NCI-H146 treated with DMSO at 0.1 percent for 48 hours (cell line): ENCODE results near the gene OR3A2.
"Not testable (repeated sequence)": the region's sequence is repeated elsewhere in the genome, so short reads cannot be mapped to it uniquely, and the experiment has no call there.

Source experiments
- DNase-seq: peaks from one replicate; lab custom pipeline; 2025; ENCODE audit not compliant: unreplicated experiment; lab: John Stamatoyannopoulos, UW

OR3A2 gene

GRCh38 chr17:3385869-3386816 is at the start of gene OR3A2:
OR3A2 (minus strand) TSS chr17:3386308.
- DNase-seq = no peak

DNA sequence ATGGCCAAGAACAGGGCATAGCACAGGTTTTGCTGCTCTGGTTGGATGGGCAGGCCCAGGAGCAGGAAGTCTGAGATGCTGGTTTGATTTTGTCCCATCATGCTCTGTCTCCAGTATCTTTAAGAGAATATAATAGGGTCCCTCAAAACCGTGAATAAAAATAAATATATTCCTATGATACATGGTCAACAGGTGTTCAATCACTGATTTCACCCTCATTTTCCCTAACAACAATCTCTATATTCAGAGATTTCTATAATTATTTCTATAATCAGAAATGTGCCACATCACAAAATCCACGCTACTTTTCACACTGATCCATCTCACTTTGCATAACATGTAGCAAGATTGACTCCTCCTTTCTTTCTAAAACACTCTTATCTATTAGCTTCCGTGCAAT is 47.6 kb upstream of the OR3A2 start, which contains the start of gene OR1E2:
Gene OR1E2, minus strand, starts transcription at position 101 of the 400 bp plus-strand sequence. Its CDS starts 0 bp downstream, at position 101.
- no peak for DNase-seq

GRCh38 chr17:3433215-3433614 is 47.1 kb upstream of the OR3A2 start:
- not testable (repeated sequence) for DNase-seq

DNA sequence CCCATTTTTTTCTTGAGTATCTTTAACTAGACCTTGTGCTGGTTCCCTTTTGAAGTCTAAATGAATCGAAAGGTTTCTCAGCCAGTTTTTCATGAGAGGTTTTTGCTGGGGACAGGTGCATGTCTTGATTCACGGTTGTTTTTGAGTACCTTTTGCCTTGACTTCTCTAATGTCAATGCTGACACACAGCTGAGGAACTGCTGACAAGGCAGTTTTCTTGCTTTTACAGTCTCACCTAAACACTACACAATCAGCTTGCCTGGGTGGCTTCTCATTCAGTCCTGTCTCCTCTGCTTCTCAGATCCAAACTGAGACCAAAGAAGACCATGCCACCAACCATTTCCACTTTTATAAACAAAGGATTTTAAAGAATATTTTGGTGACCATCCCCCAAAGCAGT is 32.1 kb upstream of the OR3A2 start:
- no peak for DNase-seq

DNA sequence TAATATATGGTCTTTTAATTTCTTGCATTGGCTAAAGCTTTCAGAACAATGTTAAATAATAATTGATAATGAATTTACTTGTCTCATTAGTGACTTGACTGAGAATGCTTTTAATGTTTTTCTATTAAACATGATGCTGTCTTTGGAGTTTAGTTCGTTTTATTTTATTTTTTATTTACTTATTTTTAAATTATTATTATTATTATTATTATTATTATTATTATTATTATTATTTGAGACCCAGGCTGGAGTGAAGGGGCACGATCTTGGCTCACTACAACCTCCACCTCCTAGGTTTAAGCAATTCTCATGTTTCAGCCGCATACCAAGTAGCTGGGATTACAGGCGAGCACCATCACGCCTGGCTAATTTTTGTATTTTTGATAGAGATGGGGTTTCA is 29.5 kb upstream of the OR3A2 start:
- DNase-seq = no peak

GRCh38 chr17:3412216-3412615 is 26.1 kb upstream of the OR3A2 start:
- DNase-seq = not testable (repeated sequence)

DNA sequence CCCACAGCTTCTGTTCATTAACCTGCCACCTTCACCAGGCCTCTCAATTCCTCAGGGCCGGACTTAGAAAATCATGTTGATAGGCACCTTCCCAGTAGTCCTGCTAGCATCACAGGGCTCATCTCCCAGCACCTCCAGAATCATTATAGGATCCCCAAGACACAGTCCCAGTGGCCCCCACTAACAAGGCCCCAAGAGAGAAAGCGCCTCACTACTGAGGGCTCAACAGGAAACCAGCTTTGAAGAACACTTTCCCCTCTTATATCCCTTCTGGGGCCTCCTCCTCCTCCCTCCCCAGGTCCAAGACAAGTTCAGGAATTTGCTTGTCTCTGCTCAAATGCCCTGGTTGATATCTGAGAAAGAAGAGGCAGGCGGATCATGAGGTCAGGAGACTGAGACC is 25.0 kb upstream of the OR3A2 start, which contains the start of gene OR3A3:
Gene OR3A3, plus strand, starts transcription at position 301 of the 400 bp plus-strand sequence.
- no peak for DNase-seq

DNA sequence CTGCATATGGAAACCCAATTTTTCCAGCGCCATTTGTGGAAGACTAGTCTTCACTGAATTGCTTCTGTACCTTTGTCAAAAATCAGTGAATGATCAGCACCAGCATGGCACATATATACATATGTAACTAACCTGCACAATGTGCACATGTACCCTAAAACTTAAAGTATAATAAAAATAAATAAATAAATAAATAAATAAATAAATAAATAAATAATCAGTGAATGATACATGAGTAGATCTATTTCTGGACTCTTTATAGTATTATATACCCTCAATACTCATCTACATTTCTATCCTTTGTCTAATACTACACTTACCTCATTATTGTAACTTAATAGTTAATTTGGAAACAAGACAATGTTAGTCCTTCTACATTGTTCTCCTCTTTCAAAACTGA is 17.7 kb upstream of the OR3A2 start:
- DNase-seq = not testable (repeated sequence)

DNA sequence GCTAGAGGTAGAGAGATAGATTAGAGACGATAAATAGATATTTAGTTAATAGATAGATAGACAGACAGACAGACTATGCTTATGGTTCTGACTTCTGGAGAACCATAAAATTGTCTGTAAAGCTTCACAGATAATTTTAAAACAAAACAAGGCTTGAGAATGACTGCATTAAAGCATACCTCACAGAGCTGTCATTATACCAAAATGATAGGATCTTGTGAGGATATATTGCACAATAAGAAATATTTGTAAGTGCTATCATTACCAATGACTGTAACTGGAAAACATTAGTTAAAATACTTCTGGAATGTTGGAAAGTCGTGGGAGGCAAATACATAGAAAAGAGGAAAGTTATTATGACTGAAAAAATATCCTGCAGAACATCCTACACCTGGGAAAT is 15.7 kb upstream of the OR3A2 start:
- DNase-seq = no peak

DNA sequence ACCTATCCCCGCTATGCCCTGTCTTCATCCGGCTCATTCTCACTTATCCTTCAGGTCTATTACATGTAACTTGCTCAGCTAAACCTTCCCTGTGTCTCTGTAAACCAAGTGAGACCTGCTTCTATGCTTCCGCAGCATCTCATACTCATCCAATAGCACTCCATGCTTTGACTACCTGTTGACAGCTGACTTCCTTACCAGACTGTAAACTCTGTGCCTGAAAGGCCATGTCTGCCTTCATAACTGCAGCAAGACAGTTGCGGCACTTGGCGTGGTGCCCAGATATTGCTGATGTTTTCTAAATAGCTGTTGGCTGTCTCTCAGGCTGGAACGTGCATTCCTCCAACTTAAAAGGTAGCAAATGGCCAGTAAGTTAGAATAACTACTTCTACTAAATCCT is 13.9 kb upstream of the OR3A2 start:
- DNase-seq = no peak

DNA sequence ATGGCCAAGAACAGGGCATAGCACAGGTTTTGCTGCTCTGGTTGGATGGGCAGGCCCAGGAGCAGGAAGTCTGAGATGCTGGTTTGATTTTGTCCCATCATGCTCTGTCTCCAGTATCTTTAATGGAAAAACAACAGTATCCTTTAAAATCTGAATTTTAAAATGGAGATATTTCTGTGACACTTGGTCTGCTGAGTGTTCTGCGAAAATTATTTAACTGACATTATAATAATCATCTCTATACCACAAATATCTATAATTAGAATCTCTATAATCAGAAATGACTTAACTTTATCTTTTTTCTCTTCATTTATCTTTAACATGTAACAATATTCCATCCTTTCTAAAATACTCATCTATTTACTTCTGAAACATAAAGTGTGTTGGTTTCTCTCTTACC is 12.2 kb upstream of the OR3A2 start, which contains the start of gene OR1E1:
Gene OR1E1, minus strand, starts transcription at position 101 of the 400 bp plus-strand sequence. Its CDS starts 0 bp downstream, at position 101.
- no peak for DNase-seq

GRCh38 chr17:3397801-3398200 is 11.7 kb upstream of the OR3A2 start:
- DNase-seq = not testable (repeated sequence)

DNA sequence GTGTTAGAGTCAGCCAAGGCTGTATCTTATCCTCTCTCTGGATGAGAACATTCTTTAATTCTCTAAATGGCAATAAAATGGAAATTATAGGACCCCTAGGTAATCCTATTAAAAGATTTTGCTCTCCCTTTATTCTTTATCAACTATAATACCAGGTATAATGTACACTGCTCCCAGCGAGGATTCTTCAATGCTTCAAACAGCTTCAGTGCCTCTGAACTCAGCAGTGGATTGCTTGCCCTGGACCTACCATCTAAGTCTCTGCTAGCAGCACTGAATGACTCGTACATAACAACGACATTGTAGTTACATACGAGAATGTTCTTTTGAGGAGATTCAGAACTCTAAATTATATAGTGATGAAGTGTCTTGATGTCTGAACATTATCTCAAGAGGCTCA is 3.7 kb upstream of the OR3A2 start:
- DNase-seq = no peak

- DNase-seq = no peak
Observed at GRCh38 chr17:3381957-3382356, 4.2 kb downstream of the OR3A2 start.

DNA sequence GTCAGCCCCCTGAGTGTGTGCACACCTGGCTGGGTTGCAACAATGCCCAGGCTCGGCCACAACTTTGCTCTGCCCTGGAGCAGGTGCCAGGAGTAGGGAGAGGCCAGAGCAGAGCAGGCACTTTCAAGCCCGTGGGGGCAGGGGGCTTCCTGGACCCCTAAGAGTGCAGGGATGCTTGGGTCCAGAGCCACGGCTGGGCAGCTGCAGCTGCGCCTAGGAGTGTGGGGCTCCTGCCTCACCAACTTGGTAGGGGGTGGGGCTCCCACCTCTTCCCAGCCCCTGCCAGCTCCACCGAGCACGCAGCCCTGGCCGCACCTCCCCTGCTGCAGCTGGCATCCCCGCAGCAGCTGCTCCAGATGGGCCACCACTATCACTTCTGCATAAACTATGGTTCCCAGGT is 7.8 kb downstream of the OR3A2 start:
- no peak for DNase-seq

DNA sequence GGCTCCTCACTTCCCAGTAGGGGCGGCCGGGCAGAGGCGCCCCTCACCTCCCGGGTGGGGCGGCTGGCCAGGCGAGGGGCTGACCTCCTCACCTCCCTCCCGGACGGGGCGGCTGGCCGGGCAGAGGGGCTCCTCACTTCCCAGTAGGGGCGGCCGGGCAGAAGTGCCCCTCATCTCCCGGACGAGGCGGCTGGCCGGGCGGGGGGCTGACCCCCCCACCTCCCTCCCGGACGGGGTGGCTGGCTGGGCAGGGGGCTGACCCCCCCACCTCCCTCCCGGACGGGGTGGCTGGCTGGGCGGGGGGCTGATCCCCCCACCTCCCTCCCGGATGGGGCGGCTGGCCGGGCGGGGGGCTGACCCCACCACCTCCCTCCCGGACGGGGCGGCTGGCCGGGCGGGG is 14.9 kb downstream of the OR3A2 start:
- not testable (repeated sequence) for DNase-seq

DNA sequence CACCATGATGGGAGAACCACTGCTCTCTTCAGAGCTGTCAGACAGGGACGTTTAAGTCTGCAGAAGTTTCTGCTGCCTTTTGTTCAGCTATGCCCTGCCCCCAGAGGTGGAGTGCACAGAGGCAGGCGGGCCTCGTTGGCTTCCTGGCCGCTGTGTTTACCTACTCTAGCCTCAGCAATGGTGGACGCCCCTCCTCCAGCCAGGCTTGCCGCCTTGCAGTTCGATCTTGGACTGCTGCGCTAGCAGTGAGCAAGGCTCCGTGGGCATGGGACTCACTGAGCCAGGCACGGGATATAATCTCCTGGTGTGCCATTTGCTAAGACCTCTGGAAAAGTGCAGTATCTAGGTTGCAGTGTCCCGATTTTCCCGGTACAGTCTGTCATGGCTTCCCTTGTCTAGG is 43.3 kb downstream of the OR3A2 start:
- not testable (repeated sequence) for DNase-seq

DNA sequence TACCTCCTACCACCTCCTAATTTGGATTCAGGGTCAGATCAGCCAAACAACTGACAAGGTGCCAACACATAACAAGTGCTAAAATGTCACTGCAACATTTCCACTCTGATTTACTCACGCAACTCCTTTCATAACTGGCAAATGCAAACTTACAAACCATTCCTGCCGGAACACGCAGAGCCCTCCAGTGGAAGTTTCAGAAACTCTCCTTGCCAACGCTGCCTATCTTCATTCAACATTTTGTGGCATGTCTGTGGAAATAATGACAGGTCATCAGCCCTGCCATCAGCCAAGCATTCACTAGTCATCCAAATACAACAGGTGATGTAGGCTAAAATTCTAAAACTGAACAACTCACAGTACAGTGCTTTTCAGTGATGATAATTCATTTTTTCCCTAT is 50.2 kb downstream of the OR3A2 start:
- no peak for DNase-seq

GRCh38 chr17:3318336-3318735 is 67.8 kb downstream of the OR3A2 start:
- DNase-seq = no peak

DNA sequence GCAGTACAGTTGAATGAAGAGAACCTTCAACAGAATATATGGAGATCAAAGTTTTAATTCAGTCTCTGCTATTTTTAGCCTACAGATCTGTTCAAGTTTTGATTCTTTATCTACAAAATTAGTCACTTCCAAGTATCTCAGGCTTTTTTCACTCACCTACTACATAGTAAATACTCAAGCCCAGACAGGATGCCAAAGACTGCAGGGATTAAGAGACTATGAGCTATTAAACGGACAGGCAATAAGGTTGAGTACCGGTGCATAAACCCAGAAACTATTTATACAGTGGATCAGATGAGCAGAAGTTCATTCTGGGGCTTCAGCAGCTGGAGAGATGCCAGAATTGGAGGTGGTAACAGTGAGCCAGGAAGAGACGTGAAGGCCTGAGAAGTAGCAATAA is 69.3 kb downstream of the OR3A2 start:
- no peak for DNase-seq

DNA sequence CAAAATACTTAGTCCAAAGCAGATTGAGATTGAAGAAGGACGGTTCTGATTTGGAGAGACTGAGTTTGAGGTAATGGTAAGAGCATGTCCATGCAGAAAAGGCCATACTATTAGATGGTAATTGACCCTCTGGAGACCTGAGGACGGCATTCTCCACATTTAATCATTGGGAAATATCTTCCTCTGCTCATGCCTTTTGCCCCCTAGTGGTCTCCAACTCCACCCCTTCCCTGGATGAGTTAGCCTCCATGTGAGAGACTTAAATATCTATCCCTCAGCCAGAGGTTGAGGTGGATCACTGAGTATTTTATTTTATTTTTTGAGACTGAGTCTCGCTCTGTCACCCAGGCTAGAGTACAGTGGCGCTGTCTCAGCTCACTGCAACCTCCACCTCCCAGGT is 77.5 kb downstream of the OR3A2 start:
- DNase-seq = no peak

DNA sequence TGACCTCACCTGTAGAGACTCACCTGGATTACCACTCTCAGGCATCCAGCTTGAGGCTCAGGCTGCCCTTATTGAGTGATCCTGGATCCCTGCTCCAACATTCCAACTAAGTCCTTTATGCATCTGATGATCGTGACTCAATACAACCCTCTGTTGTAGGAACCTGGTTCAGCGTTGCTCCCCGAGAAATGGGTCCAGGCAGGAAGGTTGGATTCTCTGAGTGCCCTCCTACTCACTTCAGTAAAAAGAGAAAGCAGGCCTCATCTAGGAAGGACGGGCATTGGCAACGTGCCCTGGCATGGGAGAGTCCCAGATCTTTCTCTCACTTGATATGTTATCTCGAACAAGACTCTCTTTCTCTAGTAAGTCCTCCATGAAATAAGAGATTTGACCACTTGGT is 87.8 kb downstream of the OR3A2 start, which contains the start of gene OR3A1:
Gene OR3A1, minus strand, starts transcription at position 101 of the 400 bp plus-strand sequence. CDS start 5,778 bp downstream, outside the sequence.
- no peak for DNase-seq
